Body of pancreas (tissue), 4 donors: Measurements from ENCODE around the gene SEL1L3. TPM values are rescaled to one million over a fixed set of nuclear protein-coding genes. Genes with fewer than 3 reads are reported as not detected.

Experiments
- ATAC-seq: fragments of 150-250 bp; one replicate; pipeline ENCODE4 v1.9.1; 2016
- DNase-seq, 4 donors: peaks; one replicate each; pipeline ENCODE4 v3.0.0-alpha.2; 2019
- H3K27ac ChIP-seq, 4 donors: fragments of 200-600 bp; sonication (generic); 1 replicate in 3 of 4; 2 replicates in 1 of 4; pipeline versions ENCODE4 v1.5.1 to v1.6.1; 2016 to 2019; ENCODE audit warnings: mild to moderate bottlenecking in 1 of 4, mixed read lengths in 1 of 4, moderate library complexity in 1 of 4
- H3K27me3 ChIP-seq, 2 donors: fragments of 200-600 bp; sonication (generic); one replicate each; pipeline ENCODE4 v1.6.0; 2016; ENCODE audit warnings: mild to moderate bottlenecking in 1 of 2
- H3K36me3 ChIP-seq, 2 donors: fragments of 200-600 bp; sonication (generic); replicated peaks in 1 of 2; 2 replicates each; pipeline ENCODE4 v1.5.1; 2016; ENCODE audit warnings: low read depth in 2 of 2; ENCODE audit not compliant: insufficient read depth in 1 of 2
- H3K4me1 ChIP-seq: fragments of 200-600 bp; sonication (generic); one replicate; pipeline ENCODE4 v1.6.0; 2016
- H3K4me3 ChIP-seq, 2 donors: fragments of 200-600 bp; sonication (generic); 1 replicate in 1 of 2; 2 replicates in 1 of 2; pipeline ENCODE4 v1.5.1; 2016 to 2019
- H3K9me3 ChIP-seq, 3 donors: fragments of 200-600 bp; sonication (generic); 1 replicate in 2 of 3; 2 replicates in 1 of 3; pipeline ENCODE4 v1.5.1; 2016
- POLR2A ChIP-seq, 3 donors: fragments of 450-650 bp; IDR thresholded peaks; one replicate each; pipeline ENCODE4 v1.6.1; 2016; ENCODE audit warnings: antibody characterized with exemption in 3 of 3, mild to moderate bottlenecking in 2 of 3
- WGBS, 2 donors: methylation state at CpG; one replicate each; pipeline ENCODE4 v1.1.5; 2017; 5-methylcytosine and 5-hydroxymethylcytosine counted together
- intact Hi-C: fragments of 100-400 bp; cut with DNase I; formaldehyde crosslinking; loops from one replicate; pipeline ENCODE4 v1.15.1; 2023
- total RNA-seq, 2 donors: library from RNA; depleted of rRNA; stranded (reverse); fragments of >200 nt; gene quantifications; one replicate each; pipeline ENCODE4 v1.1.0, GENCODE V29; 2016
- TF ChIP-seq, protein P1 (sequence below), 7 experiments: fragments of 450-650 bp in 4 of 7; fragments of 200-600 bp in 3 of 7; sonication (generic) in 3 of 7; IDR thresholded peaks; one replicate each; pipeline ENCODE4 v1.5.1; 2016 to 2019; ENCODE audit warnings: antibody characterized with exemption in 7 of 7

Gene SEL1L3
- total RNA-seq, 2 donors from 2014 or later, result 32.3 to 64.1 TPM

DNA sequence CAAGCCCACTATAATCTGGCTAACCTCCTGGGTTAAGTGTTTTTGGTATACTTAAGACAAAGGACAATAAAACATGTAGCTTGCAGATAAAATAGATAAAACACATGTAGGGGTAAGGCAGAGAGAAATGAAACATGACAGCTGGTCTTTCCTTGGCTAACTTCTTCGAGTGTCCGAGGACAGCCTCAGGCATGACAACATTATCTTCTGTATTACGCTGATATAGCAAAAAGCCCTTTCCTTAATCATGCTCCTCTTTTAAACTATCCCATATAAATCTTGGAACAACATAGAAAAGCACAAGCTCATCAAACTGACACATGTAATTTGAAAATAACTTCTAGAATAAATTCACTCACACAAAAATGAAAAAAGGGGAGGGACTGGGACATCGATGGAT, 91.1 kb downstream of the SEL1L3 start:
- ATAC-seq (no peak), DNase-seq (no peak)
- Histone ChIP-seq H3K27me3 (no peaks in the 10 kb centered on the region), H3K9me3 (no peaks in the 10 kb centered on the region), H3K36me3 (peaks cover 7 to 10% of the 10 kb centered on the region in 2 donors), H3K4me1 (no peaks in the 10 kb centered on the region), H3K27ac (no peak overlapping the region), H3K4me3 (no peak overlapping the region)
- TF ChIP-seq POLR2A (IDR thresholded peaks at IDR 0.05), result no peak
- TF ChIP-seq, protein P1, sequence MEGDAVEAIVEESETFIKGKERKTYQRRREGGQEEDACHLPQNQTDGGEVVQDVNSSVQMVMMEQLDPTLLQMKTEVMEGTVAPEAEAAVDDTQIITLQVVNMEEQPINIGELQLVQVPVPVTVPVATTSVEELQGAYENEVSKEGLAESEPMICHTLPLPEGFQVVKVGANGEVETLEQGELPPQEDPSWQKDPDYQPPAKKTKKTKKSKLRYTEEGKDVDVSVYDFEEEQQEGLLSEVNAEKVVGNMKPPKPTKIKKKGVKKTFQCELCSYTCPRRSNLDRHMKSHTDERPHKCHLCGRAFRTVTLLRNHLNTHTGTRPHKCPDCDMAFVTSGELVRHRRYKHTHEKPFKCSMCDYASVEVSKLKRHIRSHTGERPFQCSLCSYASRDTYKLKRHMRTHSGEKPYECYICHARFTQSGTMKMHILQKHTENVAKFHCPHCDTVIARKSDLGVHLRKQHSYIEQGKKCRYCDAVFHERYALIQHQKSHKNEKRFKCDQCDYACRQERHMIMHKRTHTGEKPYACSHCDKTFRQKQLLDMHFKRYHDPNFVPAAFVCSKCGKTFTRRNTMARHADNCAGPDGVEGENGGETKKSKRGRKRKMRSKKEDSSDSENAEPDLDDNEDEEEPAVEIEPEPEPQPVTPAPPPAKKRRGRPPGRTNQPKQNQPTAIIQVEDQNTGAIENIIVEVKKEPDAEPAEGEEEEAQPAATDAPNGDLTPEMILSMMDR (IDR thresholded peaks at IDR 0.05), result no peak
- WGBS, 2 donors, result 89 to 90% methylated on average over 4 of the region's 4 CpGs
- intact Hi-C loops, result loop anchor here (5.0 kb wide), 1 partner anchor 329 kb away; no protein-coding TSS in a partner anchor

DNA sequence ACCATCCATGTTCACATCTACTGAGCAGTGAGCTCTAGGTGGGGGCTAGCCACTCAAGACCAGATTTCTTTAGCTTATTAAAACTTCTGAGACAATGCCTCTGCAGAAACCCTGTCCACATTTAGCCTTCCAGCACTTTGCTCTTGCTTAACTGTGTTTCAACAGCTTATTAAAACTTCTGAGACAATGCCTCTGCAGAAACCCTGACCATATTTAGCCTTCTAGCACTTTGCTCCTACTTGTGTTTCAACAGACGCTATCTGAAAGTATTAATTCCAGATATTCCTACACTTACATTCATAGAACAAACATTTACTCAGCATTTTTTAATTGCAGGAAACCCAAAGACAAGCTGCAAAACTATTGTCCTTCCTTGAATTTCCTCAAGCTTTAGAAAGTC, 91.9 kb downstream of the SEL1L3 start:
- no peak overlapping the region for H3K4me3 ChIP-seq

DNA sequence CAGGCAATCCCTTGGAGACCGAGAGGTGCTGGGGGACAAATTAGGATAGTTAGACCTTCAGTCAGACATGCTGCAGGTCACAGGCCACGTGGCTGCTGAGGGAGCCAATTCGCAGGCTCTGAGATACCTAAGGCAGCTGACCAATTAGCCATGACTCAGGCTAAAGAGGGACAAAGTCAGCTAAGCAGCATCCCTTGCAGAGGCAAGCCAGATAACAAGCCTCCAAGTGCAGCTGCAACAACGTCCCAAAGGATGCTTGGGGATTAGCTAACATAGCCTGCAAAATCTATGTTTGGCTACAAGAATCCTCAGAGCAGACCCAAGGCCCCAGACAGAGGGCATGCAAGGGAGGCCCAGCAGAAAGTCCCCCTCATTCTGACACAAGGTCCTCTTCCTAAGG, 93.5 kb downstream of the SEL1L3 start:
- TF ChIP-seq POLR2A (IDR thresholded peaks at IDR 0.05), result no peak
- TF ChIP-seq, protein P1 (IDR thresholded peaks at IDR 0.05), result no peak
- Histone ChIP-seq H3K4me1 (no peaks in the 10 kb centered on the region), H3K9me3 (no peaks in the 10 kb centered on the region), H3K27me3 (no peaks in the 10 kb centered on the region), H3K4me3 (no peak overlapping the region), H3K36me3 (peaks cover 0 to 20% of the 10 kb centered on the region in 2 donors), H3K27ac (no peak overlapping the region)
- intact Hi-C loops, result no loop called here
- 81% methylated on average over 3 to 4 of the region's 4 CpGs for WGBS, 2 donors
- DNase-seq (no peak), ATAC-seq (no peak)

More for the DNA sequence above, 91.9 kb downstream of the SEL1L3 start:
- intact Hi-C loops, result loop anchor here (5.0 kb wide), 1 partner anchor 329 kb away; no protein-coding TSS in a partner anchor
- no peak for DNase-seq
- peaks cover 4 to 6% of the 10 kb centered on the region in 2 donors for H3K36me3 ChIP-seq
- TF ChIP-seq POLR2A (IDR thresholded peaks at IDR 0.05), result no peak
- TF ChIP-seq, protein P1 (IDR thresholded peaks at IDR 0.05), result no peak
- H3K27ac ChIP-seq, result no peak overlapping the region
- H3K9me3 ChIP-seq, result no peaks in the 10 kb centered on the region
- no peaks in the 10 kb centered on the region for H3K27me3 ChIP-seq
- no peak for ATAC-seq
- WGBS, 2 donors, result 85% methylated on average over 1 of the region's 1 CpG
- H3K4me1 ChIP-seq, result no peaks in the 10 kb centered on the region

DNA sequence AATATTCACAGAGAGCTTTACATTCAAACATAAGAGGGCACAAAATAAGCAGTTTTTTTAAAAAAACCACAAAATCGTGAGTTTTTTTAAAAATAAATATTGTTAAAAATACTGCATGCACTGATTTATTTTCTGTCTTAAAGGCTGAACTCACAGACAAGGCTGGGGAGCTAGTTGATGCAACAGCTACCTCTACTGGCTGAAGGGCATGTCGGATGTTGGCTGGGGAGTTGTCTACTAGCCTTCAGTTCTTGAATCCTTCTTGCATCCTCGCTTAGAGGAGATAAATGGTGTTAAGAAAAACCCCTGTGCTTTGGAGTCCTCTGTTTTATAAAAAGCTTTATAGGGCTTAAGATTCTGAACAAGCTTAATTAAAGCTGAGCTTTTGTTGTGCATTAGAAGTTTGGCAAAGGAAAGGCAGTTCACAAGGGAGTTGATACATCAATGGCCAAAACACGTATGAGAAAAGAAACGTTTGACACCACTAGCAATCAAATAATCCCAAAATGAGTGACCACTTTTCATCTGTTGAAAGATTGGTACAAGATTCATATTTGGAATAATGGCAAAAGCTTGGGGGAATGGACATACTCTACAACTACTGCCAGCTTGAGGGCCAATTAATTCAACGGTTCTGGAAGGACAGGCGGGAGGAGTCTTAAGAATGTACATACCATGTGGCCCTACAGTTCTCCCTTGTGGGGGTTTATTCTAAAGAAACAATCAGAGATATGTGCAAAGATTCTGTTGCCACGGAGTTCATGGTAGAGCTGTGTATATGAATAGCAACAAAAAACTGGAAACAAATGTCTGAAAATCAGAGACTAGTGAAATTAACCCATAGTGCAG, 94.7 kb downstream of the SEL1L3 start:
- no peak overlapping the region for H3K4me3 ChIP-seq
- H3K27me3 ChIP-seq, result no peaks in the 10 kb centered on the region
- DNase-seq (peak; percentile 36 to 49 (median 42)), ATAC-seq (peak; percentile 53)
- WGBS, 2 donors, result 49 to 54% methylated on average over 8 of the region's 8 CpGs
- H3K27ac ChIP-seq, result no peak overlapping the region
- TF ChIP-seq POLR2A (IDR thresholded peaks at IDR 0.05), result no peak
- TF ChIP-seq, protein P1 (IDR thresholded peaks at IDR 0.05), result peak in 6 of 7 experiments; percentile 49 to 62 (median 58)
- intact Hi-C loops, result no loop called here
- H3K9me3 ChIP-seq, result no peaks in the 10 kb centered on the region
- no peaks in the 10 kb centered on the region for H3K4me1 ChIP-seq
- H3K36me3 ChIP-seq, result peaks cover 0 to 24% of the 10 kb centered on the region in 2 donors
